ENCODE measurements around the gene FBXO41. TPM values are rescaled to one million over a fixed set of nuclear protein-coding genes. Genes with fewer than 3 reads are reported as not detected.

The FBXO41 gene
- total and polyA plus RNA-seq, 10 of the 15 experiments (the other 5 are each of a cell fraction or from before 2014, with no cell fraction given), result 1.9 to 38.9 (median 11.3) TPM

GRCh38 chr2:73255007-73255644 lies 29.2 kb downstream of the FBXO41 start (continued):
- TF ChIP-seq E4F1 (IDR thresholded peaks at IDR 0.05; ENCODE audit: borderline replicate concordance, partially characterized antibody) (no peak), TCF12 (IDR thresholded peaks at IDR 0.05; ENCODE audit: low read depth, low read length) (no peak), IRF5 (IDR thresholded peaks at IDR 0.05; ENCODE audit: borderline replicate concordance) (no peak), CEBPB (IDR thresholded peaks at IDR 0.05; ENCODE audit: borderline replicate concordance in 1 of 2, low read depth in 2 of 2, low read length in 2 of 2) (no peak), BACH1 (IDR thresholded peaks at IDR 0.05; ENCODE audit: borderline replicate concordance) (no peak), POLR2A (IDR thresholded peaks at IDR 0.05; ENCODE audit: low read depth, low read length) (0 out of 2 replicates have a peak, but pooled peaks have one; percentile 71), PBX3 (IDR thresholded peaks at IDR 0.05; ENCODE audit: insufficient replicate concordance, low read depth, low read length) (no peak), YY1 (IDR thresholded peaks at IDR 0.05; ENCODE audit: low read depth, low read length) (no peak), ESRRA (IDR thresholded peaks at IDR 0.05; ENCODE audit: low read length) (no peak), SKIL (IDR thresholded peaks at IDR 0.05; ENCODE audit: low read depth, poor library complexity, severe bottlenecking) (no peak), CHD1 (IDR thresholded peaks at IDR 0.05; ENCODE audit: low read depth, low read length) (no peak), RUNX3 (IDR thresholded peaks at IDR 0.05; ENCODE audit: low read length) (no peak), SRF (IDR thresholded peaks at IDR 0.05; ENCODE audit: low read depth in 2 of 2, low read length in 2 of 2) (no peak), NFYA (IDR thresholded peaks at IDR 0.05; ENCODE audit: borderline replicate concordance, low read depth, low read length) (no peak), FOXK2 (IDR thresholded peaks at IDR 0.05) (no peak), ATF2 (IDR thresholded peaks at IDR 0.05; ENCODE audit: low read length) (0 out of 2 replicates have a peak, but pooled peaks have one; percentile 8), PKNOX1 (IDR thresholded peaks at IDR 0.05) (no peak)

All from GM12878 (cell line).